CD14-positive monocyte (primary cell): ENCODE measurements around the gene AFAP1L1. TPM values are rescaled to one million over a fixed set of nuclear protein-coding genes. Genes with fewer than 3 reads are reported as not detected.

ENCODE experiments used
- DNase-seq, 3 donors: peaks; one replicate each; pipeline ENCODE4 v3.0.0-alpha.2; 2011 to 2022
- H2AFZ ChIP-seq: 2 replicates; pipeline ENCODE4 v1.6.0; 2012; ENCODE audit warnings: mild to moderate bottlenecking, low read depth, low read length, inconsistent platforms; ENCODE audit not compliant: insufficient read depth, poor library complexity, severe bottlenecking
- H3K27ac ChIP-seq, 2 donors: 1 replicate in 1 of 2; 2 replicates in 1 of 2; pipeline ENCODE4 v1.5.1; 2012 to 2013; ENCODE audit warnings: low read length in 2 of 2, control low read depth in 1 of 2, inconsistent platforms in 1 of 2, low read depth in 1 of 2, mild to moderate bottlenecking in 1 of 2
- H3K27me3 ChIP-seq, 2 donors: one replicate each; pipeline versions ENCODE4 v1.6.0 to v1.6.1; 2011 to 2013; ENCODE audit warnings: low read length in 2 of 2; ENCODE audit not compliant: control insufficient read depth in 2 of 2, insufficient read depth in 2 of 2
- H3K36me3 ChIP-seq, 2 donors: replicated peaks in 1 of 2; 1 replicate in 1 of 2; 2 replicates in 1 of 2; pipeline versions ENCODE4 v1.5.1 to v1.6.1; 2012 to 2013; ENCODE audit warnings: low read length in 2 of 2, control low read depth in 1 of 2, inconsistent platforms in 1 of 2, mild to moderate bottlenecking in 1 of 2; ENCODE audit not compliant: insufficient read depth in 2 of 2, control insufficient read depth in 1 of 2
- H3K4me1 ChIP-seq, 2 donors: 1 replicate in 1 of 2; 2 replicates in 1 of 2; pipeline versions ENCODE4 v1.5.1 to v1.6.1; 2012 to 2013; ENCODE audit warnings: low read length in 2 of 2, control low read depth in 1 of 2, inconsistent platforms in 1 of 2, mild to moderate bottlenecking in 1 of 2, moderate library complexity in 1 of 2; ENCODE audit not compliant: insufficient read depth in 2 of 2, control insufficient read depth in 1 of 2
- H3K4me2 ChIP-seq: replicated peaks from 2 replicates; pipeline ENCODE3; 2012; ENCODE audit warnings: low read length, moderate library complexity, mild to moderate bottlenecking; ENCODE audit not compliant: poor library complexity, severe bottlenecking; ENCODE audit errors: extremely low read depth
- H3K4me3 ChIP-seq, 3 experiments: fragments of 200-600 bp in 1 of 3; sonication (generic) in 1 of 3; replicated peaks in 1 of 3; 1 replicate in 2 of 3; 2 replicates in 1 of 3; pipeline ENCODE4 v1.5.1; 2011 to 2013; ENCODE audit warnings: low read length in 3 of 3, mild to moderate bottlenecking in 3 of 3, control low read depth in 2 of 3, low read depth in 2 of 3, inconsistent platforms in 1 of 3, moderate library complexity in 1 of 3
- H3K79me2 ChIP-seq: 2 replicates; pipeline ENCODE4 v1.6.0; 2012; ENCODE audit warnings: mild to moderate bottlenecking, control low read depth, inconsistent platforms, low read length, moderate library complexity; ENCODE audit not compliant: insufficient read depth
- H3K9ac ChIP-seq: 2 replicates; pipeline ENCODE4 v1.6.0; 2017; ENCODE audit warnings: low read length, mild to moderate bottlenecking; ENCODE audit not compliant: insufficient read depth, poor library complexity, severe bottlenecking
- H3K9me3 ChIP-seq, 2 donors: replicated peaks in 1 of 2; 1 replicate in 1 of 2; 2 replicates in 1 of 2; pipeline versions ENCODE4 v1.5.1 to v1.6.1; 2012 to 2013; ENCODE audit warnings: low read length in 2 of 2, control low read depth in 1 of 2; ENCODE audit not compliant: control insufficient read depth in 1 of 2, insufficient read depth in 1 of 2
- H4K20me1 ChIP-seq: 2 replicates; pipeline ENCODE4 v1.6.0; 2012; ENCODE audit warnings: mild to moderate bottlenecking, low read length, control low read depth, moderate library complexity; ENCODE audit not compliant: insufficient read depth
- H3K27ac Mint-ChIP-seq, 7 donors: one replicate each; pipeline ENCODE4 v1.8.0; 2020; ENCODE audit warnings: mild to moderate bottlenecking in 7 of 7, mixed read lengths in 7 of 7, moderate library complexity in 6 of 7, inconsistent platforms in 2 of 7
- H3K27me3 Mint-ChIP-seq, 3 donors: one replicate each; pipeline ENCODE4 v1.8.0; 2021 to 2022; ENCODE audit warnings: low read depth in 3 of 3, mild to moderate bottlenecking in 3 of 3, mixed read lengths in 3 of 3, moderate library complexity in 3 of 3, inconsistent platforms in 1 of 3
- H3K36me3 Mint-ChIP-seq, 2 donors: one replicate each; pipeline ENCODE4 v1.8.0; 2020; ENCODE audit warnings: mixed read lengths in 2 of 2, inconsistent platforms in 1 of 2, mild to moderate bottlenecking in 1 of 2
- H3K4me1 Mint-ChIP-seq: one replicate; pipeline ENCODE4 v1.8.0; 2020; ENCODE audit warnings: mild to moderate bottlenecking, mixed read lengths
- H3K4me3 Mint-ChIP-seq, 2 donors: one replicate each; pipeline ENCODE4 v1.8.0; 2020; ENCODE audit warnings: mild to moderate bottlenecking in 2 of 2, mixed read lengths in 2 of 2, moderate library complexity in 1 of 2
- H3K9me3 Mint-ChIP-seq, 7 donors: one replicate each; pipeline ENCODE4 v1.8.0; 2020 to 2022; ENCODE audit warnings: mixed read lengths in 7 of 7, mild to moderate bottlenecking in 6 of 7, moderate library complexity in 6 of 7, inconsistent platforms in 2 of 7
- CTCF ChIP-seq: fragments of 200-600 bp; IDR thresholded peaks from one replicate; pipeline ENCODE4 v1.8.0; 2022; ENCODE audit warnings: antibody characterized with exemption, mild to moderate bottlenecking
- WGBS: methylation state at CpG from one replicate; pipeline ENCODE4 v1.1.5; 2013; ENCODE audit warnings: missing lambda C conversion rate; ENCODE audit not compliant: insufficient coverage; 5-methylcytosine and 5-hydroxymethylcytosine counted together
- intact Hi-C, 2 donors: fragments of 100-400 bp; cut with micrococcal nuclease; formaldehyde crosslinking; loops; one replicate each; pipeline versions ENCODE4 v1.15.0 to v1.15.1; 2023
- polyA plus RNA-seq, 3 donors: library from polyadenylated mRNA; depleted of rRNA in 1 of 3; unstranded in 2 of 3; stranded (reverse) in 1 of 3; fragments of 300-500 nt in 2 of 3; fragments of >200 nt in 1 of 3; fragmentation: Illumina TruSeq in 2 of 3; gene quantifications; 1 replicate in 2 of 3; 2 replicates in 1 of 3; pipeline ENCODE4 v1.2.3, GENCODE V29; 2012 to 2021

The AFAP1L1 gene
- polyA plus RNA-seq, 3 donors, result not detected

GRCh38 chr5:149301744-149302380, 30.2 kb downstream of the AFAP1L1 start:
- H3K27ac ChIP-seq, result no peak overlapping the region
- no peaks in the 10 kb centered on the region for H4K20me1 ChIP-seq
- no peaks in the 10 kb centered on the region for H3K36me3 Mint-ChIP-seq
- H3K4me3 ChIP-seq, result no peak overlapping the region
- 75% methylated on average over 8 of the region's 8 CpGs for WGBS
- H3K9me3 ChIP-seq, result no peaks in the 10 kb centered on the region
- H3K4me1 ChIP-seq, result peaks cover 7% of the 10 kb centered on the region in 2 donors
- peaks cover 0 to 6% of the 10 kb centered on the region in 2 donors for H3K27me3 ChIP-seq
- H3K36me3 ChIP-seq, result no peaks in the 10 kb centered on the region
- H3K4me2 ChIP-seq, result no peak overlapping the region
- H3K4me1 Mint-ChIP-seq, result peaks cover 18% of the 10 kb centered on the region
- intact Hi-C loops, result no loop called here
- no peak overlapping the region for H3K9ac ChIP-seq
- no peak for TF ChIP-seq CTCF
- H3K27ac Mint-ChIP-seq, result no peak overlapping the region
- no peak overlapping the region for H3K4me3 Mint-ChIP-seq
- no peaks in the 10 kb centered on the region for H3K79me2 ChIP-seq
- H2AFZ ChIP-seq, result no peak overlapping the region
- no peaks in the 10 kb centered on the region for H3K9me3 Mint-ChIP-seq
- H3K27me3 Mint-ChIP-seq, result peaks cover 7 to 19% (median 10%) of the 10 kb centered on the region in 3 donors
- DNase-seq, result no peak

DNA sequence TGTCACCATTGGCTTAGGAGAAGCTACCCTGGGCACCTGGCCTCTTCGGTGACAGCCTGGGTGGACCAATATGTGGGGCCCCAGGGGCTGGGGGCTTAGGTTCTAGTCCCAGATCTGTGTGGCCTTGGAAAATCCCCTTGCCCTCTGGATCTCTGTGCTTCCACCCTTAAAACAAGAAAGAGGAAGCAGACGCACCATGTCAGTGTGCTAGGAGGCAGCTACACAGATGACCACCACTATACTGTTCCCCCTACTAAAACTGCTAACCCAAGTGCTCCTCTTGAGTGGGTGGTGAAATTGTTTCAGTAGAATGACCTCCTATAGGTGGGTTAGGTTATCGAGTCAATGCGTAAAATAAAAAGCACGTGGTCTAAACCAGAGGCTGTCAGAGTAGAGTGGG, 31.0 kb downstream of the AFAP1L1 start:
- no peak for TF ChIP-seq CTCF
- intact Hi-C loops, result no loop called here
- Histone ChIP-seq H3K27ac (no peak overlapping the region), H3K79me2 (no peaks in the 10 kb centered on the region), H3K27me3 (peaks cover 0 to 6% of the 10 kb centered on the region in 2 donors), H3K36me3 (no peaks in the 10 kb centered on the region), H3K4me3 (no peak overlapping the region), H4K20me1 (no peaks in the 10 kb centered on the region), H3K9ac (no peak overlapping the region), H3K9me3 (no peaks in the 10 kb centered on the region), H3K4me1 (peaks cover 7% of the 10 kb centered on the region in 2 donors), H3K4me2 (no peak overlapping the region), H2AFZ (peak overlapping the region; percentile 49)
- no peaks in the 10 kb centered on the region for H3K36me3 Mint-ChIP-seq
- H3K27me3 Mint-ChIP-seq, result peaks cover 7 to 19% (median 10%) of the 10 kb centered on the region in 3 donors
- 100% methylated on average over 1 of the region's 5 CpGs for WGBS
- no peaks in the 10 kb centered on the region for H3K9me3 Mint-ChIP-seq
- H3K4me1 Mint-ChIP-seq, result peaks cover 18% of the 10 kb centered on the region
- no peak for DNase-seq
- H3K27ac Mint-ChIP-seq, result peak overlapping the region in 1 of 7 donors; percentile 30
- no peak overlapping the region for H3K4me3 Mint-ChIP-seq
